HEK293 (cell line): ENCODE data around the gene RTBDN.

Experiments
- CTCF ChIP-seq: fragments of 450-650 bp; formaldehyde crosslinking; IDR thresholded peaks from 2 replicates; pipeline ENCODE4 v1.5.1; 2016; ENCODE audit warnings: missing biosample characterization, missing genetic modification characterization
- SALL2 ChIP-seq: fragments of 450-650 bp; formaldehyde crosslinking; IDR thresholded peaks from 2 replicates; pipeline ENCODE4 v1.5.0; 2017; ENCODE audit warnings: missing biosample characterization, mild to moderate bottlenecking, missing genetic modification characterization, borderline replicate concordance
- YY1 ChIP-seq: fragments of 450-650 bp; formaldehyde crosslinking; IDR thresholded peaks from 2 replicates; pipeline ENCODE4 v1.5.1; 2018; ENCODE audit warnings: missing biosample characterization, missing genetic modification characterization
- ZBTB49 ChIP-seq: fragments of 450-650 bp; formaldehyde crosslinking; IDR thresholded peaks from 2 replicates; pipeline ENCODE4 v1.5.1; 2016; ENCODE audit warnings: missing biosample characterization, missing genetic modification characterization, low read depth
- ZNF121 ChIP-seq: fragments of 450-650 bp; formaldehyde crosslinking; IDR thresholded peaks from 2 replicates; pipeline ENCODE4 v1.5.1; 2016; ENCODE audit warnings: missing biosample characterization, missing genetic modification characterization
- ZNF155 ChIP-seq: fragments of 450-650 bp; formaldehyde crosslinking; IDR thresholded peaks from 2 replicates; pipeline ENCODE4 v1.5.1; 2016; ENCODE audit warnings: missing biosample characterization, missing genetic modification characterization

DNA sequence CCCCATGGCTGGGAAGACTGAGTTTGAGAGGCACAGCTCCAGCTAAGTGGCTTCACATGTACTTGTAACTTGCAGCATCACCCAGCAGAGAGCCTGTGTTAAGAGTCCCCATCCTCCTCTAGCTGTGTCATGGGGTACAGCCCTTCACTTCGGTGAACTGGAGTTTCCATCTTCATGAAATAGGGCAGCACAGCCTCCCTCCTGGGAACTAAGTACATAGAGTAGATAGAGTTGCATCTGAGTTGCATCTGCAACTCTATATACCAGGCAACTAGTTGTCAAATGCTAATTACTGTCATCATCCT, 34.0 kb downstream of the RTBDN start:
- no peak for TF ChIP-seq YY1 (tag by site-specific recombination)
- TF ChIP-seq ZBTB49 (tag by site-specific recombination) = no peak
- TF ChIP-seq CTCF = no peak
- no peak for TF ChIP-seq ZNF155 (tag by site-specific recombination)
- TF ChIP-seq ZNF121 (tag by site-specific recombination) = no peak
- no peak for TF ChIP-seq SALL2 (tag by site-specific recombination)
